H1 (cell line): Measurements from ENCODE around the gene SYT17. TPM values are rescaled to one million over a fixed set of nuclear protein-coding genes. Genes with fewer than 3 reads are reported as not detected.

ENCODE experiments used
- CTCF ChIA-PET: fragments of 300-600 bp; sonication (Branson Sonifier 250); formaldehyde crosslinking; loops from one replicate; lab custom pipeline; 2021; ENCODE audit not compliant: partially characterized antibody; lab: Charles Lee
- POLR2A ChIA-PET: fragments of 300-600 bp; sonication (Branson Sonifier 250); formaldehyde crosslinking; loops from one replicate; lab custom pipeline; 2021; ENCODE audit warnings: inconsistent platforms; ENCODE audit not compliant: partially characterized antibody; lab: Charles Lee
- DNase-seq, 2 experiments: peaks; one replicate each; pipeline versions ENCODE4 v3.0.0 to v3.0.0-alpha.2; 2010 to 2022; ENCODE audit warnings: low spot score in 2 of 2, low read depth in 1 of 2, mixed read lengths in 1 of 2
- FAIRE-seq: peaks from 2 replicates; lab custom pipeline; 2011; peaks lifted over from hg19 to GRCh38; lab: Jason Lieb, UNC
- H2AFZ ChIP-seq: 2 replicates; pipeline ENCODE4 v1.8.1; 2012; ENCODE audit warnings: low read length, inconsistent platforms
- H2AK5ac ChIP-seq: 2 replicates; pipeline ENCODE4 v1.6.1; 2013; ENCODE audit warnings: low read depth, low read length
- H2BK120ac ChIP-seq: replicated peaks from 2 replicates; pipeline ENCODE3; 2013; ENCODE audit warnings: low read depth, low read length, inconsistent platforms
- H2BK12ac ChIP-seq: 2 replicates; pipeline ENCODE4 v1.6.1; 2013; ENCODE audit warnings: low read depth, low read length
- H2BK15ac ChIP-seq: 2 replicates; pipeline ENCODE4 v1.6.1; 2013; ENCODE audit warnings: low read length
- H2BK20ac ChIP-seq: 2 replicates; pipeline ENCODE4 v1.6.1; 2013; ENCODE audit warnings: low read length
- H2BK5ac ChIP-seq: 2 replicates; pipeline ENCODE4 v1.6.1; 2013; ENCODE audit warnings: low read depth, low read length
- H3K14ac ChIP-seq: 2 replicates; pipeline ENCODE4 v1.6.1; 2013; ENCODE audit warnings: inconsistent platforms; ENCODE audit not compliant: insufficient read length
- H3K18ac ChIP-seq: 2 replicates; pipeline ENCODE4 v1.6.1; 2013; ENCODE audit warnings: low read length; ENCODE audit errors: extremely low read depth
- H3K23ac ChIP-seq: 2 replicates; pipeline ENCODE4 v1.6.1; 2013; ENCODE audit warnings: inconsistent platforms; ENCODE audit not compliant: insufficient read length
- H3K23me2 ChIP-seq: 2 replicates; pipeline ENCODE4 v1.6.1; 2013; ENCODE audit warnings: low read depth, low read length
- H3K27ac ChIP-seq: 2 replicates; pipeline ENCODE4 v1.6.1; 2011; ENCODE audit warnings: low read depth, low read length, inconsistent platforms
- H3K27me3 ChIP-seq, 4 experiments: replicated peaks in 1 of 4; 1 replicate in 1 of 4; 2 replicates in 3 of 4; pipeline versions ENCODE4 v1.6.1 to v1.8.1; 2011 to 2013; ENCODE audit warnings: low read length in 3 of 4, mild to moderate bottlenecking in 3 of 4, inconsistent platforms in 2 of 4, mixed read lengths in 2 of 4, moderate library complexity in 1 of 4; ENCODE audit not compliant: control insufficient read depth in 3 of 4, insufficient read depth in 3 of 4; ENCODE audit errors: extremely low read depth in 1 of 4
- H3K36me3 ChIP-seq, 4 experiments: 2 replicates each; pipeline versions ENCODE4 v1.6.1 to v1.8.1; 2011 to 2013; ENCODE audit warnings: mild to moderate bottlenecking in 4 of 4, low read length in 3 of 4, moderate library complexity in 2 of 4, control low read depth in 1 of 4, inconsistent platforms in 1 of 4; ENCODE audit not compliant: insufficient read depth in 4 of 4, control insufficient read depth in 2 of 4
- H3K4ac ChIP-seq: replicated peaks from 2 replicates; pipeline ENCODE3; 2013; ENCODE audit warnings: low read length, low read depth, mixed read lengths, inconsistent platforms; ENCODE audit not compliant: insufficient read length
- H3K4me1 ChIP-seq, 4 experiments: replicated peaks in 1 of 4; 1 replicate in 1 of 4; 2 replicates in 3 of 4; pipeline versions ENCODE4 v1.6.1 to v1.8.1; 2011 to 2013; ENCODE audit warnings: low read length in 3 of 4, inconsistent platforms in 2 of 4, mixed read lengths in 1 of 4; ENCODE audit not compliant: insufficient read depth in 4 of 4, control insufficient read depth in 3 of 4
- H3K4me2 ChIP-seq, 2 experiments: 2 replicates each; pipeline versions ENCODE4 v1.6.1 to v1.8.1; 2011 to 2013; ENCODE audit warnings: low read depth in 2 of 2, low read length in 2 of 2, control low read depth in 1 of 2, inconsistent platforms in 1 of 2, mild to moderate bottlenecking in 1 of 2; ENCODE audit not compliant: insufficient read depth in 1 of 2
- H3K4me3 ChIP-seq, 4 experiments: fragments of 200-600, 300-600 bp in 1 of 4; sonication (generic), shearing (Covaris generic), sonication (Bioruptor Twin) in 1 of 4; 2 replicates each; pipeline versions ENCODE4 v1.5.1 to v1.8.1; 2011 to 2016; ENCODE audit warnings: low read length in 4 of 4, low read depth in 3 of 4, control low read depth in 2 of 4, inconsistent platforms in 2 of 4, mild to moderate bottlenecking in 2 of 4, mixed read lengths in 1 of 4, moderate library complexity in 1 of 4; ENCODE audit not compliant: insufficient read depth in 2 of 4; ENCODE audit errors: extremely low read depth in 1 of 4
- H3K56ac ChIP-seq: replicated peaks from 2 replicates; pipeline ENCODE3; 2013; ENCODE audit warnings: low read depth, mild to moderate bottlenecking, mixed read lengths, low read length, inconsistent platforms; ENCODE audit not compliant: insufficient read length
- H3K79me1 ChIP-seq: 2 replicates; pipeline ENCODE4 v1.6.1; 2013; ENCODE audit warnings: low read depth, low read length, control low read depth
- H3K79me2 ChIP-seq, 2 experiments: 2 replicates each; pipeline versions ENCODE4 v1.6.1 to v1.8.1; 2012 to 2013; ENCODE audit warnings: low read length in 2 of 2, mild to moderate bottlenecking in 2 of 2, inconsistent platforms in 1 of 2; ENCODE audit not compliant: insufficient read depth in 2 of 2, control insufficient read depth in 1 of 2
- H3K9ac ChIP-seq, 4 experiments: replicated peaks in 1 of 4; 1 replicate in 1 of 4; 2 replicates in 3 of 4; pipeline versions ENCODE4 v1.6.1 to v1.8.1; 2011 to 2013; ENCODE audit warnings: low read depth in 3 of 4, low read length in 3 of 4, control low read depth in 2 of 4, mild to moderate bottlenecking in 2 of 4, moderate library complexity in 2 of 4, inconsistent platforms in 1 of 4; ENCODE audit errors: extremely low read depth in 1 of 4
- H3K9me3 ChIP-seq, 2 experiments: 2 replicates each; pipeline versions ENCODE4 v1.6.1 to v1.8.1; 2012 to 2013; ENCODE audit warnings: mild to moderate bottlenecking in 2 of 2, moderate library complexity in 2 of 2, control low read depth in 1 of 2, inconsistent platforms in 1 of 2, low read depth in 1 of 2, low read length in 1 of 2, mixed read lengths in 1 of 2; ENCODE audit not compliant: insufficient read depth in 2 of 2
- H4K20me1 ChIP-seq, 2 experiments: replicated peaks in 1 of 2; 2 replicates each; pipeline versions ENCODE3 to v1.8.1; 2011 to 2013; ENCODE audit warnings: inconsistent platforms in 2 of 2, low read length in 2 of 2, mild to moderate bottlenecking in 1 of 2; ENCODE audit not compliant: insufficient read depth in 2 of 2, control insufficient read depth in 1 of 2
- H4K5ac ChIP-seq: 2 replicates; pipeline ENCODE4 v1.6.1; 2013; ENCODE audit warnings: low read length, low read depth, mixed read lengths, inconsistent platforms; ENCODE audit not compliant: insufficient read length
- H4K8ac ChIP-seq: 2 replicates; pipeline ENCODE4 v1.8.0; 2013; ENCODE audit warnings: mild to moderate bottlenecking, moderate library complexity, low read length, inconsistent platforms; ENCODE audit not compliant: insufficient read depth; ENCODE audit errors: extremely low read depth
- H4K91ac ChIP-seq: replicated peaks from 2 replicates; pipeline ENCODE3; 2013; ENCODE audit warnings: low read length, mixed read lengths, inconsistent platforms; ENCODE audit not compliant: insufficient read length
- CEBPB ChIP-seq: IDR thresholded peaks from 2 replicates; pipeline ENCODE4 v1.6.1; 2012; ENCODE audit warnings: low read depth, low read length
- CTBP2 ChIP-seq: IDR thresholded peaks from 2 replicates; pipeline ENCODE4 v1.7.0; 2011; ENCODE audit warnings: borderline replicate concordance, mild to moderate bottlenecking, moderate library complexity, mixed read lengths, low read length; ENCODE audit not compliant: insufficient read depth, insufficient read length
- NANOG ChIP-seq: IDR thresholded peaks from 2 replicates; pipeline ENCODE4 v1.6.1; 2011; ENCODE audit warnings: low read length, low read depth, mild to moderate bottlenecking, inconsistent platforms; ENCODE audit not compliant: insufficient read depth, poor library complexity, severe bottlenecking
- RBBP5 ChIP-seq: IDR thresholded peaks from 2 replicates; pipeline ENCODE4 v1.7.1; 2012; ENCODE audit warnings: low read depth, mild to moderate bottlenecking, inconsistent platforms, low read length, moderate library complexity, borderline replicate concordance
- WGBS, 2 experiments: shearing (Covaris generic) in 1 of 2; methylation state at CpG; one replicate each; pipeline versions ENCODE4 v1.1.6 to v1.1.7; 2013 to 2015; ENCODE audit warnings: low lambda C conversion rate in 2 of 2, mixed read lengths in 2 of 2, inconsistent platforms in 1 of 2, low coverage in 1 of 2, missing lambda C conversion rate in 1 of 2; ENCODE audit not compliant: insufficient replicate concordance in 2 of 2, insufficient coverage in 1 of 2, insufficient read length in 1 of 2; ENCODE audit errors: extremely low coverage in 1 of 2, missing lambda C conversion rate in 1 of 2; 5-methylcytosine and 5-hydroxymethylcytosine counted together
- polyA plus RNA-seq, 7 experiments: library from polyadenylated mRNA; depleted of rRNA in 3 of 7; stranded (reverse) in 5 of 7; unstranded in 2 of 7; fragments of >200 nt in 5 of 7; fragments of 200-250 nt in 2 of 7; gene quantifications; 1 replicate in 5 of 7; 2 replicates in 1 of 7; 4 replicates in 1 of 7; pipeline versions ENCODE4 v1.2.1 to v1.2.3, GENCODE V29; 2011 to 2013; ENCODE audit warnings: missing spikeins in 2 of 7, mixed read lengths in 2 of 7
- total RNA-seq: library from RNA; stranded (reverse); fragmentation: NEBNext Ultra II Directional; extraction: Animal tissue kit (Norgen Biotek cat#: 25700); gene quantifications from 2 replicates; pipeline ENCODE4 v1.2.1, GENCODE V29; 2021

Gene SYT17
- total and polyA plus RNA-seq, 2 of the 8 experiments (the other 6 are each of a cell fraction or from before 2014, with no cell fraction given): 5.8 to 18.1 TPM

GRCh38 chr16:19152042-19152441 is 16.0 kb upstream of the SYT17 start:
- Histone ChIP-seq H4K8ac (no peak overlapping the region), H4K91ac (no peak overlapping the region), H2BK5ac (no peak overlapping the region), H2BK120ac (no peak overlapping the region), H3K56ac (no peak overlapping the region), H3K14ac (no peak overlapping the region), H3K23me2 (no peaks in the 10 kb centered on the region), H4K20me1 (no peaks in the 10 kb centered on the region), H3K4me2 (no peak overlapping the region), H2AK5ac (no peak overlapping the region), H2BK20ac (no peak overlapping the region), H2BK15ac (no peak overlapping the region), H3K4ac (no peak overlapping the region), H3K79me1 (no peaks in the 10 kb centered on the region), H3K9me3 (peaks cover 9 to 12% of the 10 kb centered on the region in 2 experiments; a peak in 3 of 4 replicates), H3K79me2 (no peaks in the 10 kb centered on the region), H3K18ac (no peak overlapping the region), H2AFZ (no peak overlapping the region), H4K5ac (no peak overlapping the region), H3K36me3 (no peaks in the 10 kb centered on the region), H3K4me1 (no peaks in the 10 kb centered on the region), H3K23ac (no peak overlapping the region), H2BK12ac (no peak overlapping the region), H3K4me3 (no peak overlapping the region), H3K27me3 (no peaks in the 10 kb centered on the region), H3K9ac (no peak overlapping the region), H3K27ac (no peak overlapping the region)
- DNase-seq (no peak), FAIRE-seq (no peak)
- WGBS, 2 experiments: 58% methylated on average over 1 of the region's 1 CpG; no CpG with 5 or more reads in 1 of the 2 experiments
- no peak for TF ChIP-seq NANOG
- TF ChIP-seq RBBP5: no peak
- TF ChIP-seq CEBPB: no peak
- TF ChIP-seq CTBP2: no peak
- ChIA-PET POLR2A (no interaction called here), CTCF (interaction anchor here (1.2 kb wide), 1 partner anchor 40 kb away, joined by 4 read pairs; no protein-coding TSS in a partner anchor)
